M059J (cell line): ENCODE measurements around the gene TMTC4. TPM values are rescaled to one million over a fixed set of nuclear protein-coding genes. Genes with fewer than 3 reads are reported as not detected.
"Not testable (repeated sequence)": the region's sequence is repeated elsewhere in the genome, so short reads cannot be mapped to it uniquely, and the experiment has no call there.

ENCODE experiments used
- DNase-seq: peaks from one replicate; pipeline ENCODE4 v3.0.0-alpha.2; 2012; ENCODE audit warnings: low read depth
- total RNA-seq: library from RNA; depleted of rRNA; stranded (reverse); fragments of >200 nt; shearing (Covaris generic); gene quantifications from 2 replicates; pipeline ENCODE4 v1.2.3, GENCODE V29; 2014; rRNA removed

The TMTC4 gene
- total RNA-seq: 8.7 and 11.0 TPM in 2 replicates

DNA sequence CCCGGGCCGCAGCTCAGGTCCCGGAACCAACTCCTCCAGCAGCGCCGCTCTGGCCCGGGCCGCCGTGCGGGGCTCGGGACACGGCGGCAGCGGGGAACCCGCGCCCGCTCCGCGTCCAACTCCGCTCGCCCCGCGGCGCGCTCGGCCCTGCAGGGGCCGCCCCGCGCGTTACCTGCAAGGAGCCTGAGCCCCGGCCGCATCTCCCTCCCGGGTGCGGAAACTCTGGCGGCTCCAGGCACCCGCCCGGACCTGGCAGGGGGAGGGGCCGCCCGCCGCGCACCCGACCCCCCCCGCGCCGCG lies at the start of gene TMTC4:
TSS of gene TMTC4 (minus strand) at position 224 of the 300 bp plus-strand sequence. CDS start 4,433 bp downstream, outside the sequence.
- DNase-seq: no peak

GRCh38 chr13:100722517-100722916 lies 47.9 kb upstream of the TMTC4 start:
- DNase-seq: no peak

DNA sequence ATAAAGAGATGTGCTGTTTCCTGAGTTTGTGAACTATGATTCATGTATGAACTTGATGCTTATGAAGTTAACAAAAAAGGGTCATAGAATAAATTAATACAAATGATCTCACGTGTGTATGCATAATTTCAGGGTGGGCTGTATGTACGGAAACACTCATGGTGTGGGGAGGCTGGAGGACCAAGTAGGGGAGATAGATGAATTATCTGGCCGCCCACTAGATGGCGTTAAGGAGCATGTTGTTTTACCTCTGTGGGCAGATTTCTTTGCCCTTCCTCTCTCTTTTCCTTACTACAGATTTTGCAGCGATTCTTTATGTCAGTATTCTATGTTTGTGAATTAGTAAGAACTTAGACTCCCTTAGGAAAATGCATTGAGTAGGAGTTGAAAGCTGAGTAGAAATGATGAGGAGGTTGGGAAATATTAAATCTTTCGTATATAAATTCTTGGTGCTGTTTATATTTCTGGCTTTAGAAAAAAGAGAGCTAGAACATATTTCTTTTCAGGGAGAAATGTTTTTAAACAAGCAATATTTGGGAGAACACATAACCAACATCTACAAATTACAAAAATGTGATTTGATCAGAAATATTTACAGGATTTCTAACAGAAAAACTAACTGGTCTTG lies 47.4 kb upstream of the TMTC4 start:
- peak; percentile 29 for DNase-seq

- no peak for DNase-seq
Observed at GRCh38 chr13:100715604-100716003, 41.0 kb upstream of the TMTC4 start.

DNA sequence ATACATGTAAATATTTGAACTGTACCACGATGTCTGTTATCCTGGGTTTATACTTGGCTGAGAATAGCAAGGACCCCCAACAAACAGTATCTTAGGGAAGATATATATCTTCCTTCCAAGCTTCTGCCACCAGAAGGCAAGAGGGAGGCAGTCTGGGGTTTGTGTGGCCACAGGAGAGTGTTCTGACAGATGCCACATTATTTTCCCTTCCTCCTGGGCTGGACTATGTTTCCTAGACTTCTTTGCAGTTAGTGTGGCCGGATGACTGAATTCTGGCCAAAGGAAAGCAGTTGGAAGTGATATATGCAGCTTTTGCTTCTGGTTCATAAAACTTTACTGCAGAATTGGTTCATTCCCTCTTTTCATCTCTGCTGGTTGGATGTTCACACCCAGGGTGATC lies 39.9 kb upstream of the TMTC4 start:
- DNase-seq: no peak

DNA sequence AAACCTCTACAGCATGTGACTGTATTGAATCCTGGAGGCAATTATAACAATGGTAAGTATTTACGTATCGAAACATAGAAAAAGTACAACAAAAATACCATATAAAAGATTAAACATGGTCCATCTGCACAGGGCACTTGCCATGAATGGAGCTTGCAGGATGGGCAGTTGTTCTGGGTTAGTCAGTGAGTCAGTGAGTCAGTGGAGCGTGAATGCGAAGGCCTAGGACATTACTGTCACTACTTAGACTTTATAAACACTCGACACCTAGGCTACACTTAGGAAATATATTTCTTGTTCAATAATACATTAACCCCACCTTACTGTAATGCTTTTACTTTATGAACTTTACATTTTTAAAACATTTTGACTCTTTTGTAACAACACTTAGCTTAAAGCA lies 35.6 kb upstream of the TMTC4 start:
- peak; percentile 36 for DNase-seq

GRCh38 chr13:100707818-100708740 lies 33.5 kb upstream of the TMTC4 start:
- DNase-seq: peak; percentile 48

DNA sequence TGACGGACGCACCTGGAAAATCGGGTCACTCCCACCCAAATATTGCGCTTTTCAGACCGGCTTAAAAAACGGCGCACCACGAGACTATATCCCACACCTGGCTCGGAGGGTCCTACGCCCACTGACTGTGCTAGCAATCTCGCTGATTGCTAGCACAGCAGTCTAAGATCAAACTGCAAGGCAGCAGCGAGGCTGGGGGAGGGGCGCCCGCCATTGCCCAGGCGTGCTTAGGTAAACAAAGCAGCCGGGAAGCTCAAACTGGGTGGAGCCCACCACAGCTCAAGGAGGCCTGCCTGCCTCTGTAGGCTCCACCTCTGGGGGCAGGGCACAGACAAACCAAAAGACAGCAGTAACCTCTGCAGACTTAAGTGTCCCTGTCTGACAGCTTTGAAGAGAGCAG lies 23.7 kb upstream of the TMTC4 start:
- DNase-seq: not testable (repeated sequence)

- DNase-seq: no peak
Observed at GRCh38 chr13:100695509-100695773, 20.8 kb upstream of the TMTC4 start.

GRCh38 chr13:100694722-100695508 lies 20.3 kb upstream of the TMTC4 start:
- DNase-seq: peak; percentile 71

DNA sequence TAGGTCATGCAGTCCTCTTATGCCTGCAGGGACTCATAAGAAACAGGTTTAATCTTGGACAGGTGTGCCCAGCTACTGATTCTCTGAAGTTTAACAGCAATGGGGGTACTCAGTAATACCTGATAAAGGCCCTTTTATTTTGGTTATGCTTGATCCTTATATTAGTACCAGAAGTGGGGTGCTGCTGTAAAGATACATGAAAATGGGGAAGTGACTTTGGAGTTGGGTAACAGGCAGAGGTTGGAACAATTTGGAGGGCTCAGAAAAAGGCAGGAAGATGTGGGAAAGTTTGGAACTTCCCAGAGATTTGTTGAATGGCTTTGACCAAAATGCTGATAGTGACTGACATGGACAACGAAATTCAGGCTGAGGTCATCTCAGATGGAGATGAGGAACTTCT lies 14.6 kb upstream of the TMTC4 start:
- no peak for DNase-seq

DNA sequence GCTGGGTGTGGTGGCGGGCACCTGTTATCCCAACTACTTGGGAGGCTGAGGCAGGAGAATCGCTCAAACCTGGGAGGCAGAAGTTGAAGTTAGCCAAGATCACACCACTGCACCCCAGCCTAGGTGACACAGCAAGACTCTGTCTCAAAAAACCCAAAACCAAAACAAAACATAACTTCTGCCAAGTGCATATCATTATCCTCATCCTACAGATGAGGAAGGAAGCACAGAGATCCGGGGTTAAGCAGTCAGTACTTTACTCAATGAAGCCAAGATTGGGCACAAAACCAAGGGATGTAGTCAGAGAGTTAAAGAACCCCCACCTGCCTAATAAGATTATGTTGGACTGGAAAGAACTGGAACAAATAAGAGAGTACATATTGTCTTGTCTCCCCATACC lies 5.5 kb upstream of the TMTC4 start:
- DNase-seq: no peak

GRCh38 chr13:100677128-100677527 lies 2.5 kb upstream of the TMTC4 start:
- DNase-seq: not testable (repeated sequence)

DNA sequence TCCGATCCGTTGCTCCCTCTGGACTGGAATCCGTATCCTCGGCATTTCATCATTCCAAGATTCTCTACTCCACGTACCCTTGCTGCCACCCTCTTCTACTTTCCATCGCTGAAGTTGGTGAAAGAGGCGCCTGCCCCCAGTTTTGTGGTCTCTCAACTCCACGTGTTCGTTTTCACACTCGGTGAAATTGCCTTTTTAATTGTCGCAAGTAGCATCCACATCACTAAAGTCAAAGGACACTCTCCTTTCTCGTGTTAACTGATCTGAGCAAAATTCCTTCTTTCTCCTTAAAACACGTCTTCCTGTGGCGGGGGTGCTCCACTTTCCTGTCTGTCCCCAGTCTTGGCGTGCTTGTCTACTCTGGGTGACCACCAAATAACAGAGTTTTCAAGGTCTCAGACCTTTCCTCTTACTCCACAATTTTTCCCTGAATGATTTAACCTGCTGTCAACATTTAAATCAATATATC lies 1.1 kb upstream of the TMTC4 start:
- no peak for DNase-seq

- peak; percentile 93 for DNase-seq
Observed at GRCh38 chr13:100674872-100675660, 471 bp upstream of the TMTC4 start.

DNA sequence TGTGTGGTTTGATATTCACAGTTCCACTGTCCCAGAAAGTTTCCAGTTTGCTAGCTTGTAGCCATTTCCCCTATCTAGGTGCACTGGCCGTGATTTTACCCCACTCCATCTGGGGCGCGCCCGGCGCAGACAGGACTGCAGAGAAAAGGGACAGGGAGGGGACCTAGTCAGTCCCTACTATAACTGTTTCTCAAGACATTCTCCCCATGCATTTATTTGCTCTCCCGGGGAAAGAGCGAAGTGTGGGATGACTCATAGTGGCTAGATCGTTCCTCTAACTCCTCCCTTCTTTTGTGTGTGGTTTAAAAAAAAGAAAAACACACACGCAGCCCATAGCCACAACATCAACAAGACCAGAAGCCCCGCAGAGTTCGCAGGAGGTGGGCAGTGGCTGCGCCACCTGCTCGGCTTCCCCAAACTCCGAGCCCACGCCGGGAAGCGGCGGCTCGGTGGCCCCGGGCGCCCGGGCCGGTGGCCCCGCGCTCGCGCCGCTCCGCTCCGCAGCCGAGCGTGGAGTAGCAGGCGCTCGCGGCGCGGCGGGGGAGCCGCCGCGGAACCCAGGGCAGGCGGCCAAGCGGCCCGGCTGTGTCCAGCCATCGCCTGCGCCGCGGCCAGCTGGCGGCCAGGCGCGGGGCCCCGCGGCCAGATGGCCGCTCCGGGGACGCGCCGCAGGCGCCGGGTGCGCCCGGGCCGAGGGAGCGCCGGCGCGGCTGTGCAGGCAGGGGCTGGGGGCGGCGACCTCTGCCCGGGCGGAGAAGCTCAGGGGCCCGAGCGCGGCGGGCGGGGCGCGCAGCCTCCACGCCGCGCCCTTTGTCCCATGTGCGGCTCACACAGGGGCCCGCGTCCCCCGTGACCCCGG lies 653 bp downstream of the TMTC4 start:
- peak; percentile 82 for DNase-seq

DNA sequence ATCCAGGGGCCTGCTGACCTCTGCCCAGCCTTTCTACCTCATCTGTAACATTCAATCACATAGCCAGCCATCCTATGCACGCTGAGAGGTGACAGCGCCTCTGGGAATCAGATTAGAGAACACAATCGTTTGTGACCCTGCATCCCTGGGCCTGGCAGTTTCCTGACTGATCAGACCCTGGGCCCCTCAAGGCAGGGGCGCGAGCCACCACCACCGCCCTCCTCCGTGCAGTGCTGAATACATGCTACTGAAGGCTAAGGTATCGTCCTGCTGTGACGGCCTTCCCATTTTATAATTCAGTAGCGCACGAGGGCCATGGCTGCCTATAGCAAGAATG lies 1.3 kb downstream of the TMTC4 start:
- DNase-seq: no peak

DNA sequence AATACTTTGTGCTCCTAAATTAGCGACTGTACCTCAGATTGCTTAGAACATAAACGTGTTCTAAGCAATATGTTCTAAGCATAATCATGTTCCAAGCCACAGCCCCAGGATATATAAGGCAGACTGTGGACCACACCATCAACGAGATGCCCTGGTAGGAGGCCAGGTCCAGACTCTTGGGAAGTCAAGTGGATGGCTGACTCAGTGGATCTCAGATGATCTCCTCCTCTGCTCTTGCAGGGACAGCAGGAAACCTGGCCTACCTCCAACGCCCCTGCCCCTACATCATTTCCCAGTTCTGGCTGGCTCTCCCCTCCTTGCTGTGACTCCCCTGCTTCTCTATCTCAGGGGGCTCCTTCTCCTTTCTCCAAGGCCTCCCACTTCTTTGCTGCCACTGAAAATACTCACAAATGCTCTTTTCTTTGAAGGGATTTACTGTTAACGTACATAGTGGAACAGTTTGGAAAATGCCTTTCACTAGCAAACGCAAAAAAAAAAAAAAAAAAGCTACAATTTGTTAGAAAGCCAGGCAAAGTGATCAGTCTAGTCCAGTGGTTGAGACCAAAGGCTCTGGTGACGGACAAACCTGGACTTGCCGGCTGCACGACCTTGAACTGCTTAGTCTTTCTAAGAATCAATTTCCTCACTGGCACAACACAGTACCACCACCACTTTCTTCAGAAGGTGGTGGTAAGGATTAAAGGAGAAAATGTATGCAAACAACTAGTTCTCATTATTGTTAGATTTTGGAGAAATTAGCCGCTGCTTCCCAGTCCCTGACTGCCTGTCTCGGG lies 3.0 kb downstream of the TMTC4 start:
- DNase-seq: no peak

DNA sequence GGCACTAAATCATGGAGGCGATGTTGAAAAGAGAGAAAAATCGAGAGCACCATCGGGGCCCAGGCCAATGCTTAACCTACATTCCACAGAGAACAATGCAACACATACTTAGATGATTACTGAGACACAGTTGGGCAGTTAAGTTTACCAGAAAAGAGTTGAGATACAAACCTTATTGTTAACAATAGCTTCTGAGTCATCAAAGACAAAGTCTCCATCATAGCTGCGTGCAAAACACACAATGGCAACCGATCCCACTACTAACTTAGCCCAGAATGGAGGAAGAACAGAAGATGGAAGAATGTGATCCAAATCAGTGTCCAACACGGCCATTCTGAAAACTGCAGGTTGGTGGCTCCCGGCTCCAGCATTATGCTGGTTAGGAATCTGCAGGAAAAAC lies 6.2 kb downstream of the TMTC4 start:
- peak; percentile 69 for DNase-seq

DNA sequence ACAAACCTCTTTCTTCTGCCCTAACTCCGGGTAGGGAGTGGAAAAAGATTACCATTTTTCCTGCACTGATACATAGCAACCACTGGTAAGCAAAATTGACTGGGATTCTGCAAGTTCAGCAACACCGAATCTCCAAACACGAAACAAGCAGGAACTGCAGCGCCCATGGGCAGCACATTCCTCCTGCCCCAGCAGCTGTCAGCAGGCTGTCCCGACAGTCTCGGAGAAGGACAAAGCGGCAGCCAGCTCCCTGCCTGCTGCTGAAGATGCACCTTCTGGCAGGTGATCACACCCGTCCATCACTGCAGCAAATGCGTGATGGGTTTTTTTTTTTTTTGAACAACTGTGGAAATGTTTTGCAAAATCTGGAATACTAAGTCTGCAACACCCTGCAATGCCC lies 6.7 kb downstream of the TMTC4 start:
- no peak for DNase-seq
